Neural progenitor cell (in vitro differentiated cells): Measurements from ENCODE around the gene PEX10.

Experiments used
- EZH2 ChIP-seq: fragments of 200-600 bp; sonication (generic); IDR thresholded peaks from 2 replicates; pipeline ENCODE4 v1.6.1; 2017; ENCODE audit warnings: antibody characterized with exemption, mild to moderate bottlenecking, moderate library complexity
- TF ChIP-seq, protein P1 (sequence below): fragments of 200-600 bp; sonication (generic); IDR thresholded peaks from 2 replicates; pipeline ENCODE4 v1.5.1; 2017; ENCODE audit warnings: antibody characterized with exemption, mild to moderate bottlenecking

DNA sequence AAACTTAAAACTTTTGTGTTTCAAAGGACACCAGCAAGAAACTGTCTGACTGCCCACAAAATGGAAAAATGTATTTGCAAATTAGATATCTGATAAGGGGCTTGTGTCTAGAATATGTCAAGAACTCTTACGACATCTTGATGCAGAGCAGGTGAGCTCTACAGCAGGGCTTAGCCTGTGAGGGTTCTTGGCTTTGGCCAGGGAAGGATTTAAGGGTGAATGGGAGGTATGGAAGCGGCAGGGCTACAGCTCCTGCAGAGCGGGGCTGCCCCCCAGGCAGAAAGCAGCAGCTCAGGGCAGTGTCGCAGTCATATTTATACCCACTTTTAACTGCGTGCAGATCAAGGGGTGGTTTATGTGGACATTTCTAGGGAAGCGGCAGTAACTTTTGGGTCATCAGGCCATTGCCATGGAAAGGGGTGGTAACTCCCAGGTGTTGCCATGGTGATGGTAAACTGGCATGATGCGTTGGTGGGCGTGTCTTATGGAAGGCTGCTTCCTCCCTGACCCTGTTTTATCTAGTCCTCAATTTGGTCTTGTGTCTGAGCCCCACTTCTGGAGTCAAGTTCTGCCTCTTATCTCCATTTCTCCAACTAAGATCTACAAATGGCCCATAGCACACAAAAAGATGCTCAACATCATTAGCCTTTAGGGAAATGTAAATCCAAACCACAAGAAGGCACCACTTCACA lies 44.2 kb downstream of the PEX10 start:
- TF ChIP-seq, protein P1, sequence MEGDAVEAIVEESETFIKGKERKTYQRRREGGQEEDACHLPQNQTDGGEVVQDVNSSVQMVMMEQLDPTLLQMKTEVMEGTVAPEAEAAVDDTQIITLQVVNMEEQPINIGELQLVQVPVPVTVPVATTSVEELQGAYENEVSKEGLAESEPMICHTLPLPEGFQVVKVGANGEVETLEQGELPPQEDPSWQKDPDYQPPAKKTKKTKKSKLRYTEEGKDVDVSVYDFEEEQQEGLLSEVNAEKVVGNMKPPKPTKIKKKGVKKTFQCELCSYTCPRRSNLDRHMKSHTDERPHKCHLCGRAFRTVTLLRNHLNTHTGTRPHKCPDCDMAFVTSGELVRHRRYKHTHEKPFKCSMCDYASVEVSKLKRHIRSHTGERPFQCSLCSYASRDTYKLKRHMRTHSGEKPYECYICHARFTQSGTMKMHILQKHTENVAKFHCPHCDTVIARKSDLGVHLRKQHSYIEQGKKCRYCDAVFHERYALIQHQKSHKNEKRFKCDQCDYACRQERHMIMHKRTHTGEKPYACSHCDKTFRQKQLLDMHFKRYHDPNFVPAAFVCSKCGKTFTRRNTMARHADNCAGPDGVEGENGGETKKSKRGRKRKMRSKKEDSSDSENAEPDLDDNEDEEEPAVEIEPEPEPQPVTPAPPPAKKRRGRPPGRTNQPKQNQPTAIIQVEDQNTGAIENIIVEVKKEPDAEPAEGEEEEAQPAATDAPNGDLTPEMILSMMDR, result no peak
- TF ChIP-seq EZH2, result no peak
